ENCODE measurements around the gene ICAM3.
"Not testable (repeated sequence)": the region's sequence is repeated elsewhere in the genome, so short reads cannot be mapped to it uniquely, and the experiment has no call there.

- TF ChIP-seq, protein P1, sequence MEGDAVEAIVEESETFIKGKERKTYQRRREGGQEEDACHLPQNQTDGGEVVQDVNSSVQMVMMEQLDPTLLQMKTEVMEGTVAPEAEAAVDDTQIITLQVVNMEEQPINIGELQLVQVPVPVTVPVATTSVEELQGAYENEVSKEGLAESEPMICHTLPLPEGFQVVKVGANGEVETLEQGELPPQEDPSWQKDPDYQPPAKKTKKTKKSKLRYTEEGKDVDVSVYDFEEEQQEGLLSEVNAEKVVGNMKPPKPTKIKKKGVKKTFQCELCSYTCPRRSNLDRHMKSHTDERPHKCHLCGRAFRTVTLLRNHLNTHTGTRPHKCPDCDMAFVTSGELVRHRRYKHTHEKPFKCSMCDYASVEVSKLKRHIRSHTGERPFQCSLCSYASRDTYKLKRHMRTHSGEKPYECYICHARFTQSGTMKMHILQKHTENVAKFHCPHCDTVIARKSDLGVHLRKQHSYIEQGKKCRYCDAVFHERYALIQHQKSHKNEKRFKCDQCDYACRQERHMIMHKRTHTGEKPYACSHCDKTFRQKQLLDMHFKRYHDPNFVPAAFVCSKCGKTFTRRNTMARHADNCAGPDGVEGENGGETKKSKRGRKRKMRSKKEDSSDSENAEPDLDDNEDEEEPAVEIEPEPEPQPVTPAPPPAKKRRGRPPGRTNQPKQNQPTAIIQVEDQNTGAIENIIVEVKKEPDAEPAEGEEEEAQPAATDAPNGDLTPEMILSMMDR (IDR thresholded peaks at IDR 0.05; ENCODE audit: low read length) = not testable (repeated sequence)
- not testable (repeated sequence) for TF ChIP-seq EZH2 (IDR thresholded peaks at IDR 0.05; ENCODE audit: borderline replicate concordance, low read length)
These were observed 37.8 kb upstream of the ICAM3 start for GRCh38 chr19:10377140-10377640.
